Smooth muscle cell of the umbilical artery (primary cell): ENCODE data around the gene SKIC8. TPM values are rescaled to one million over a fixed set of nuclear protein-coding genes. Genes with fewer than 3 reads are reported as not detected.

Experiments
- total RNA-seq: library from RNA; depleted of rRNA; stranded (reverse); fragments of >200 nt; gene quantifications from 2 replicates; pipeline ENCODE4 v1.2.3, GENCODE V29; 2014

SKIC8 gene
- total RNA-seq = 56.1 and 91.8 TPM in 2 replicates

DNA sequence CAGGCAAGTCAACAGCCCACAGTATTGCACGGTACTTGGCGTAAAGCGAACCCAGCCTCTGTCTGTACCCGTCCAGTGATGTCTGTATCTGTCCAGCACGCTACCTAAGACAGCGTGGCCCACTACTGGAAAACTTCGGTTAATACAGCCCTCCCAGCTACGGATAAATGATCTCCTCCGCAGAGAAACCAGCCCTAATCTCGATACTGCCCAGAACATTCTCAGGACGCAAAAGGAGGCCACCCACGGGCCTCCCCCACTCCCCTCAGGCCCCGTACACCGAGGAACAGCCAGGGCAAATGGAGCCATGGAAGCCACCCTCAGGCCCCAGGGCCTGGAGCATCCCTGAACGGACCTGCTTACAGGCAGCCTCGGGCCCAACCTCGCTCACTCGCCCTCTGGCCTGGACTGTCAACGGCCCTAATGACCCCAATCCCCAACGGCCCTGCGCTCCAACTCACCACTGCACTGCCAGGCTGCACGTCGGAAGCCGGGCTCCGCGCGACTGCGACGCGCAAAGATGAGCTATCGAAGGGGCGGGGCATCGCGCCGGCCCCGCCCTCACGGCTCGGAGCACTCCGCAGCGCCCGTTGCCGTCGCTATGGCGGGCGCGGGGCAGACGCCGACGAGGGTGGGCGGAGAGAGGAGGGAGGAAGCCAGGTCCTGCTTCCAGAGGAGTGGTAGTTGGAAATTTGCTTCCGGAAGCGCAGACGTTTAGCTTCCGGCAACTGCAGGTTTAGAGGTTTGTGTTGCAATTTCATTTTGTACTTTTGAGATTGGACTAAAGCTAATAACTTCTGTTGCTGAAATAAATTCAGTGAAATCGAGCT is at the start of gene SKIC8:
SKIC8 (minus strand) TSS at position 509 of the 830 bp plus-strand sequence. CDS start 3,923 bp downstream, outside the sequence.

DNA sequence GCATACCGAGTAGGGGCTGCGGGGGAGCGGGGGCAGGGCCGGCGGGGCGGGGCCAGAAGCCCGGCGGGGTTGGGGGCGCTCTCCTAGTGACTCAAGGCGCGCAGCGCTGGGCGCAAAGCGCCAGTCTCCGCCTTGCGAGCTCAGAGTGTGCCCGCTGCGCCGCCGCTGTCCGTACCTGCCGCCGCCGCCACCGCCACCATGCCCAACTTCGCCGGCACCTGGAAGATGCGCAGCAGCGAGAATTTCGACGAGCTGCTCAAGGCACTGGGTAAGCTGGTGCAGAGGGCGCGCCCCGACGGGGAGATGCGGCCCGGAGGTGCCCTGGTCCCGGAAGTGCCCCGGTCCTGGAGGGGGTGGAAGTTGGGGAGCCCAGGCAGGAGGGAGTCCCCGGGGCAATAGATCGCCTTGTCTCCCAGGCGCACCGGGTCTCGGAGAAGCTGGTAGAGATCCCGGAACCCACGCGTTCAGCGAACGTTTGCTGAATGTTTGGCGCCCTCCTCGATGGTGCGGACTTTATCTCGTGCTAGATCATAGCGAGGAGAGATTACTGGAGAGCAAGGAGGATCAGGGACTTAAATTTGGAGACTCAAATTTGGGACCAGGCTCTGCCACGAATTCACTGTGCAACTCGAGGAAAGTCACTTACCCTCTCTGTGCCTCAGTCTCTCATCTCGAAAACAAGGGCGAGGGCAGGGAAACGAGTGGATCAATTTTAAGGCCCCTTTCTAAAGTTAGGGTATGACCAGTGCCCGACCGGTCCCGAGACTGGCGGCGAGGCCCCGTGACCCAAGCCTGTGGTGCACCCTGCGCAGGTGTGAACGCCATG is 41.0 kb upstream of the SKIC8 start, which contains the start of gene CRABP1:
CRABP1 (plus strand) TSS at position 123 of the 826 bp plus-strand sequence; CDS start at position 199, 76 bp downstream.

DNA sequence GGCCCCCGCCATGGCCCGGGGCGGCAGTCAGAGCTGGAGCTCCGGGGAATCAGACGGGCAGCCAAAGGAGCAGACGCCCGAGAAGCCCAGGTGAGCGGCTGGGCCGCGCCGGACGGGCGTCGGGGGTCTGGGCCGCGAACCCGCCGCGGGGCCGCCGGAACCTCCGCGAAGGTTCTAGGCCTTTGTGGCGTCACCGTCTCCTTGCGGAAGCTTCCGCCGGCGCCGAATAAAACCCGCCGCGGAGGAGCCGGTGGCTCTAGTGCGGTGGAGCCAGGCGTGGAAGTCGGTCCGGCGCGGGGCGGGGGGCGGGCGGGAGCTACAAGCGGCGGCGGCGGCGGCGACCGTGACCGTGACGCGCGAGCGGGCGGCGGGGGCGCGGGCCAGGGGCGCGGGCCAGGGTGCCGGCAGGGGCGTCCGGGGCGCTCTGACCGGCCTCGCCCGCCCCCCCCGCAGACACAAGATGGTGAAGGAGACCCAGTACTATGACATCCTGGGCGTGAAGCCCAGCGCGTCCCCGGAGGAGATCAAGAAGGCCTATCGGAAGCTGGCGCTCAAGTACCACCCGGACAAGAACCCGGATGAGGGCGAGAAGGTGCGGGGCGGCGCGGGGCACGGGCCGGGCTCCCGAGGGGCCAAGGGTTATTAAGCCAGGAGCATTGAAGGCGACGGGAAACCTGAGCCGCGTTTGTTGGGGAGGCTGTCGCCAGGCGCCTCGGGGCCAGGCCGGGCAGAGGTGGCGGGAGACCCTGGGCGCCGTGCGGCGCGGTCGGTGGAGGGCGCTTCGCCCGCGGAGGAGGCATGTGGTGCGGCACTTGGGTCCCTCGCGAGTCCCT is 34.9 kb downstream of the SKIC8 start, which contains the start of gene DNAJA4:
DNAJA4 (plus strand) TSS at position 259 of the 833 bp plus-strand sequence; CDS start at position 461, 202 bp downstream.

GRCh38 chr15:78234515-78235040 is 64.8 kb downstream of the SKIC8 start, which contains the start of gene ACSBG1:
ACSBG1 (minus strand) TSS chr15:78234565; CDS start chr15:78234501, 64 bp downstream.

Other genes starting within 250 kb of the SKIC8 start
- gene TBC1D2B, start 221.9 kb downstream of the SKIC8 start, total RNA-seq = 40.1 and 69.3 TPM in 2 replicates
- gene SH2D7, start 207.0 kb downstream of the SKIC8 start, total RNA-seq = not detected in 2 replicates
- 2.4 and 4.5 TPM in 2 replicates for gene CIB2, start 168.2 kb downstream of the SKIC8 start, total RNA-seq
- 33.6 and 54.9 TPM in 2 replicates for gene IDH3A, start 150.2 kb downstream of the SKIC8 start, total RNA-seq
- 0.05 TPM in 1 of 2 replicates, not detected in the other for gene ACSBG1, start 65.0 kb downstream of the SKIC8 start, total RNA-seq
- 2.7 and 3.0 TPM in 2 replicates for gene DNAJA4, start 35.0 kb downstream of the SKIC8 start, total RNA-seq
- gene CRABP1, start 40.7 kb upstream of the SKIC8 start, total RNA-seq = not detected in 2 replicates
- gene IREB2, start 138.6 kb upstream of the SKIC8 start, total RNA-seq = 30.0 and 43.4 TPM in 2 replicates
- 2.6 and 4.2 TPM in 2 replicates for gene HYKK, start 208.0 kb upstream of the SKIC8 start, total RNA-seq
- gene PSMA4, start 240.8 kb upstream of the SKIC8 start, total RNA-seq = 181 and 241 TPM in 2 replicates